T-helper 9 cell (primary cell): ENCODE data around the gene MBD3L5.
"Not testable (repeated sequence)": the region's sequence is repeated elsewhere in the genome, so short reads cannot be mapped to it uniquely, and the experiment has no call there.

ENCODE experiments used
- DNase-seq: peaks from one replicate; pipeline ENCODE4 v3.0.0-alpha.2; 2020

MBD3L5 gene

DNA sequence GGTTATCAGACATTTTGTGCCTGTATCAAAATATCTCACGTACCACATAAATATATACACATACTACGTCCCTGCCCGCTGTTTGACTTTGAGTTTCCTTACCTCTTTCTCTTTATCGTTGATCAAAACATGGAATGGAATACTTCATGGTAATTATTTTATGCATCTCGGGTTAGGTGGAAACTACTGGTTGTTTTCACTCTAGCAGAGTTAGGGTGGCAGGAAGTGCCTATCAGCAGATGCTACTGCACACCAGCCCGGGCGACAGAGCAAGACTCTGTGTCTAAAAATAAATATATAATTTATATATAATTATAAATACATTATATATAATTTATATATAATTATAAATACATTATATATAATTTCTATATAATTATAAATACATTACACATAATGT is 22.5 kb downstream of the MBD3L5 start:
- not testable (repeated sequence) for DNase-seq

DNA sequence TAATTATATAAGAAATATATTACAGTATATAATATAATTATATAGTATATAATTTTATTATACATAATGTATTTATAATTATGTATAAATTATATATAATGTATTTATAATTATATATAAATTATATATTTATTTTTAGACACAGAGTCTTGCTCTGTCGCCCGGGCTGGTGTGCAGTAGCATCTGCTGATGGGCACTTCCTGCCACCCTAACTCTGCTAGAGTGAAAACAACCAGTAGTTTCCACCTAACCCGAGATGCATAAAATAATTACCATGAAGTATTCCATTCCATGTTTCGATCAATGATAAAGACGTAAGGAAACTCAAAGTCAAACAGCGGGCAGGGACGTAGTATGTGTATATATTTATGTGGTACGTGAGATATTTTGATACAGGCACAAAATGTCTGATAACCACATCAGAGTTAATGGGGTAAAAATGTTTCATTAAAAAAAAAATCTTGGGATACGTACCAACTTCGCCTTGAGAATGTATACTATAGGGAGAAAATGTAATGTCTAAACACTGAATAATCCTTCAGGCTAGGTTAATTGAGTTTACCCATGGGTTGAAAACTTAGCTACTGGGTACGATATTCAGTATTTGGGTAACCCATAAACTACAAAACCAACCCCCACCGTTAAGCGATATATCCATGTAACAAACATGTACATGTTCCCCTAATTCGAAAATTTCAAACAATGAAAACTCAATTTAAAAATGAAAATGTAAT is 24.4 kb downstream of the MBD3L5 start:
- not testable (repeated sequence) for DNase-seq

DNA sequence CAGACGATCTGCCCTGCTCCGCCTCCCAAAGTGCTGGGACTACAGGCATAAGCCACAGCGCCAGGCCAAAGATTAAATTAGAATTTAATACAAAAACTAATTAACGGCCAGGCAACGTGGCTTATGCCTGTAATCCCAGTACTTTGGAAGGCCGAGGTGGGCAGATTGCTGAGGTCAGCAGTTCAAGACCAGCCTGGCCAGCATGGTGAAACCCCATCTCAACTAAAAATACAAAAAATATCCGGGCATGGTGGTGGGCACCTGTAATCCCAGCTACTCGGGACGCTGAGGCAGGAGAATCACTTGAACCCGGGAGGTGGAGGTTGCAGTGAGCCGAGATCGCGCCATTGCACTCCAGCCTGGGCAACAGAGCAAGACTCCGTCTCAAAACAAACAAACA is 25.3 kb downstream of the MBD3L5 start:
- DNase-seq = not testable (repeated sequence)

- not testable (repeated sequence) for DNase-seq
Measured at GRCh38 chr19:7056371-7056770, 26.0 kb downstream of the MBD3L5 start.

- not testable (repeated sequence) for DNase-seq
Measured at GRCh38 chr19:7058576-7058975, 28.2 kb downstream of the MBD3L5 start, which contains the start of gene MBD3L3. Gene MBD3L3, minus strand, starts transcription at chr19:7058676. Its CDS starts 71 bp downstream, at chr19:7058605.

DNA sequence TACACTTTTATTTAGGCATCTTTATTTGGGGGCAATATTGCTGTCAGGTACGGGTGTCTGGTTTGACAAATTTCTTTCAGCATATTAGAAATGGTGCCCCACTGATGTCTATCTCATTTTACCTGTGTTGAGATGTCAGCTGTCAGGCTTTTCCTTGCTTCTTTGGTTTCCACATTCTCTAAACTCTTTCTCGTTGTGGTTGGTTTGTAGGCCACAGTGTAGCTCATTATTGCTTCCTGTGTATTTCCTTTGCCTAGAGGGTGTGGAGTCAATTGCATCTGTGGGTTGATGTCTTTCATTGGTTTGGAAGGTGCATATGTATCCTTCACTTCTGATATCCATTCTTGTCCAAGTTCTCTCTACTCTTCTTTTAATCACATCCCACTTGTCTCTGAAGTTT is 29.6 kb downstream of the MBD3L5 start:
- DNase-seq = not testable (repeated sequence)

DNA sequence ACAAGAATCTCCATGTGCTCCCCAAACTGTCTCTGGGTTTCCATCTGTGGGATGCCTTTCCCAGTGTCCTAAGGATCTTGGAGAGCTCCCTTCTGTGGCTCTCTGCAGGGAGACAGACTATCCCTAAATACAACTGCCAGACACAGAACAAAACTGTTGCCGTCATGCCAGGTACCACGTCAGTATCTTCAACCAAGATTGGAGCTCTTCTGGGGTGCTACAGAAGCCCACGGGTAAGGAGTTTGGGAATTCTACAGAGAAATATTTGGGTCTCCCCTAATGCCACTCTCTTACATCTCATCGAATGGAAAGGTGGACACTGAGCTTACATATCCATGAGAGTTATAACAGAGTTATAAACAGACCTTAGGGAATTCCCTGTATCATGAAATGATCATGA is 33.0 kb downstream of the MBD3L5 start:
- no peak for DNase-seq

DNA sequence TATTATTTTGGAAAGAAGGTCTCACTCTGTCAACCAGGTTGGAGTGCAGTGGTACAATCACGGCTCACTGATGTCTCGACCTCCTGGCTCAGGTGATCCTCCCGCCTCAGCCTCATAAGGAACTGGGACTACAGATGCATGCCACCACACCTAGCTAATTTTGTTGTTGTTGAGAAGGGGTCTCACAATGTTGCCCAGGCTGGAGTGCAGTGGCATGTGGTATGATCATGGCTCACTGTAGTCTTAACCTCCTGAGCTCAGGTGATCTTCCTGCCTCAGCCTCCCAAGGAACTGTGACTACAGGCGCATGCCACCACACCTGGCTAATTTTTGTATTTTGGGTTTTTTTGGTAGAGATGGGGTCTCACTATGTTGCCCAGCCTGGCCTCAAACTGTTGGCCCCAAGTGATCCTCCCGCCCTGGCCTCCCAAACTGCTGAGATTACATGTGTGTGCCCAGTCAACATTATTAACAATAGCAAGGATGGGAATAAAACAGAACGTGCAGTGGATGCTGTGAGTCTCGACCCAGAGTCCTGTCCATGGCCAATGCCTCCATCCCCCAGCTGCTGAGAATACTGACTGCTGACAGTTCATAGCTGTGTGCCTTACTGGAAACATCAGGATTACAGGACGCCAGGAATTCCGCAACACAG is 33.5 kb downstream of the MBD3L5 start:
- no peak for DNase-seq

DNA sequence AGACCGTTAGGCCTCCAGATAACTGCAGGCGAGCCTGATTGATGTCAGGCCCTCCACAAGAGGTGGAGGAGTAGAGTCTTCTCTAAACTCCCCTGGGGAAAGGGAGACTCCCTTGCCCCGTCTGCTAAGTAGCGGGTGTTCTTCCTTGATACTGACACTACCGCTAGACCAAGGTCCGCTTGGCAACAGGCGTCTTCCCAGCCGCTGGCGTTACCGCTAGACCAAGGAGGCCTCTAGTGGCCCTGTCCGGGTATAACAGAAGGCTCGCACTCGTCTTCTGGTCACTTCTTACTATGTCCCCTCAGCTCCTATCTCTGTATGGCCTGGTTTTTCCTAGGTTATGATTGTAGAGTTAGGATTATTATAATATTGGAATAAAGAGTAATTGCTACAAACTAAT is 36.7 kb downstream of the MBD3L5 start:
- DNase-seq = not testable (repeated sequence)

- DNase-seq = no peak
Measured at GRCh38 chr19:7067716-7068115, 37.3 kb downstream of the MBD3L5 start.

- no peak for DNase-seq
Measured at GRCh38 chr19:7068599-7068998, 38.2 kb downstream of the MBD3L5 start.

DNA sequence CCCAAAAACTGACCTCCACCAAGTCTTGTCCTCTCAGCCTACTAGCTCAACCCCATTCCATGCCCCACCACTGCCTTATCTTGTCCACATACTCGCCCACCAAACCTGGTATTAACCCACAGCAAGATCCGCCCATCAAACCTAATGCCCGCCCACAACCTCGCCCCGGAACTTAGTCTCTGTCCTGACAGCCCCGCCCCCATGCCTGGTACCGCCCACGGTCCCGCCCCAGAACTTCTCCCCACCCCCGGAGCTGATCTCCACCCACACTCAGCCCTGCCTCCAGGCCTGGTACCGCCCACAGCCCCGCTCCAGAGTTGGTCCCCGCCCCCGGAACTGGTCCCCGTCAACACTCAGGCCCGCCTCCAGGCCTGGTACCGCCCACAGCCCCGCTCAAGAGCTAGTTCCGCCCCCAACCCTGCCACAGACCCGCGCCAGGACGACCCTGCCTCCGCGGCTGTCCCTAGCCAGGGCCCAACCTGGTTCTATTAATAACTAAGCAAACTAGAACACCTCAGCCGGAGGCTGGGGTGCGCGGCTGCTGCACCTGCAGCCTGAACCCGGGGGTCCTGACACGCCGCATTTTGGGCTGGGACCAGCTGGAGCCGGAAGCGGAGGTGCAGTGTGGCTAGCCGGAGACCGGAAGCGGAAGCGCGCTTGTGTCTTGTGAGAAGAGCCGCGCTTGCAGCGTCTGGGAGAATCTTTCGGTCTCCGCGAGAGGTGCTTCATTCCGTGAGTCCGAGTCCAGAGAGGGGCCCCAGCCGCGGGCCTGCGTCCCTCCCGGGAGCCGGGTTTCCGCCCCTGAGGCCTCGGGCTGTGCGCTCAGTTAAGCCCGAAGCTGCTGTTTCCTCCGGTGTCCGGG is 38.9 kb downstream of the MBD3L5 start, which contains the start of gene ZNF557:
Gene ZNF557, plus strand, starts transcription at position 662 of the 862 bp plus-strand sequence. CDS start 5,372 bp downstream, outside the sequence.
- peak; percentile 99 for DNase-seq

GRCh38 chr19:7069904-7070226 is 39.5 kb downstream of the MBD3L5 start:
- no peak for DNase-seq

DNA sequence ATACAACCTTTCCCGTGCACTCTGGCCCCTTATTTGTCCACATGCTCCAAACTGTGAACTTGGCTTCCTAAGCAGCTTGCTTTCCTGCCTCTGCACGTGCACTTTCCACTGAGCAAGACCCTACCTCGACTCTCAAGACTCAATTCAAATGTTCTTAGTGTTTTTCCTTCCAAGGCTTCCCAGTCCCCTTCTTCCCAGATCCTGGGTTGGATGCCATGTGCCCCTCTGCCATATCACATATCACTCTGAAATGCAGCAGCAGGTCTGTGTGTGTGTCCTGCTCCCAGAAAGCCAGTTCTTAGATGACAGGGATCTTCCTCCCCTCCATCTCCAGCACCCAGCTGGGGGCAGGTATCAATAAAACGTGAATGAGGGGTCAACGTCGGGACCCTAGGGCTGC is 42.2 kb downstream of the MBD3L5 start:
- DNase-seq = no peak

DNA sequence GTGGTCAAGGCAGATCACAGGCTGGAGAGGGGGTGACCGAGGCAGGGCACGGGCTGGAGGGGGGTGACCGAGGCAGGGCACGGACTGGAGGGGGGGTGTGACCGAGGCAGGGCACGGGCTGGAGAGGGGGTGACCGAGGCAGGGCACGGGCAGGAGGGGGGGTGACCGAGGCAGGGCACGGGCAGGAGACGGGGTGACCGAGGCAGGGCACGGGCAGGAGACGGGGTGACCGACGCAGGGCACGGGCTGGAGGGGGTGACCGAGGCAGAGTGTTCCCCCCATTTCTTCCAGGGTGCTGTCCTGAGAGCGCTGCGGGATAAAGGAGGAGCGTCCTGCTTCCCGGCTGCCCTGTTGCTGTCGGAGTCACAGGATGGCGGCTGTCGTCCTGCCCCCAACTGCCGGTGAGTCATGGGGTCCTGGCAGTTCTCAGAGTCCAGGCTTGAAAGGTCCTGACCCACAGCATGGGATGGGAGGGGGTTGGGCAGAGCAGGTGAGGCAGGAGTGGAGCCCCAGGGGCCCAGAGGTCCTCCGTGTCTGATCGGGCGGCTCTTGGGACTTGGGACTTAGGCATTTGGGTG is 44.4 kb downstream of the MBD3L5 start:
- DNase-seq = no peak

DNA sequence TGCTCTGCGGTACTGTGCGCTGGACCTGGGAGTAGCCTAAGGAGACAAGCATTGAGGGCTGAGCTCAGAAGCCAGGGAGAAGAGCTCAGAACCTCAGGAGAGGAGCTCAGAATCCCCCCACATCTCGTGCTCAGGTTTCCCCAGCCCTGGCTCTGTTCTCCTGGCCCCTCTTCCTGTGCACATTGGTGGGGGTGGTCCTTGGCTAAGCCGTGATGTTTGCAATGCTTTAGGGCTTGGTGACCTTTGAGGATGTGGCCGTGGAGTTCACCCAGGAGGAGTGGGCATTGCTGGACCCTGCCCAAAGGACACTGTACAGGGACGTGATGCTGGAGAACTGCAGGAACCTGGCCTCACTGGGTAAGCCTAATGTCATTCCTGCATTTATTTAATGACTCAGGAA is 45.8 kb downstream of the MBD3L5 start:
- DNase-seq = no peak

GRCh38 chr19:7078008-7078407 is 47.6 kb downstream of the MBD3L5 start:
- DNase-seq = no peak
